Measurements from ENCODE around the gene TRABD2B. TPM values are rescaled to one million over a fixed set of nuclear protein-coding genes. Genes with fewer than 3 reads are reported as not detected.

The TRABD2B gene
- total RNA-seq (2021; ENCODE audit: unreplicated experiment) (0.05 TPM), Bru-seq, nascent RNA (percentile 22 among the genes with signal in this experiment), BruChase-seq, experiment 1, labeled RNA remaining after a 6-hour chase (percentile 15 among the genes with signal in this experiment), BruChase-seq, experiment 2, labeled RNA remaining after a 2-hour chase (percentile 22 among the genes with signal in this experiment)
- 0.02 and 0.08 TPM in 2 replicates for polyA plus RNA-seq (2012)
- long read RNA-seq, full-length matches to known transcripts, result 1 of 2 reads
- long read RNA-seq, partial matches to known transcripts, result 1 of 2 reads
- long read RNA-seq, other reads (novel, unspliced or antisense), result 0 of 2 reads

- H3K9me2 ChIP-seq (ENCODE audit: insufficient read depth), result no peaks in the 10 kb centered on the region
- peak; percentile 97 for ATAC-seq
- peak within 1 kb of the TSS; percentile 71 for H3K4me2 ChIP-seq (ENCODE audit: low read length)
- H3K9ac ChIP-seq (ENCODE audit: low read length), result no peak within 1 kb of the TSS
- H3K79me2 ChIP-seq (ENCODE audit: insufficient read depth, low read length), result no peaks in the 10 kb centered on the region
- no peak within 1 kb of the TSS for H3K27ac ChIP-seq (ENCODE audit: low read depth, low read length)
- intact Hi-C loops (cut with micrococcal nuclease), result loop anchor here (1.0 to 5.0 kb wide), 3 partner anchors 64 to 240 kb away; no protein-coding TSS in a partner anchor
- TF ChIP-seq, protein P1, sequence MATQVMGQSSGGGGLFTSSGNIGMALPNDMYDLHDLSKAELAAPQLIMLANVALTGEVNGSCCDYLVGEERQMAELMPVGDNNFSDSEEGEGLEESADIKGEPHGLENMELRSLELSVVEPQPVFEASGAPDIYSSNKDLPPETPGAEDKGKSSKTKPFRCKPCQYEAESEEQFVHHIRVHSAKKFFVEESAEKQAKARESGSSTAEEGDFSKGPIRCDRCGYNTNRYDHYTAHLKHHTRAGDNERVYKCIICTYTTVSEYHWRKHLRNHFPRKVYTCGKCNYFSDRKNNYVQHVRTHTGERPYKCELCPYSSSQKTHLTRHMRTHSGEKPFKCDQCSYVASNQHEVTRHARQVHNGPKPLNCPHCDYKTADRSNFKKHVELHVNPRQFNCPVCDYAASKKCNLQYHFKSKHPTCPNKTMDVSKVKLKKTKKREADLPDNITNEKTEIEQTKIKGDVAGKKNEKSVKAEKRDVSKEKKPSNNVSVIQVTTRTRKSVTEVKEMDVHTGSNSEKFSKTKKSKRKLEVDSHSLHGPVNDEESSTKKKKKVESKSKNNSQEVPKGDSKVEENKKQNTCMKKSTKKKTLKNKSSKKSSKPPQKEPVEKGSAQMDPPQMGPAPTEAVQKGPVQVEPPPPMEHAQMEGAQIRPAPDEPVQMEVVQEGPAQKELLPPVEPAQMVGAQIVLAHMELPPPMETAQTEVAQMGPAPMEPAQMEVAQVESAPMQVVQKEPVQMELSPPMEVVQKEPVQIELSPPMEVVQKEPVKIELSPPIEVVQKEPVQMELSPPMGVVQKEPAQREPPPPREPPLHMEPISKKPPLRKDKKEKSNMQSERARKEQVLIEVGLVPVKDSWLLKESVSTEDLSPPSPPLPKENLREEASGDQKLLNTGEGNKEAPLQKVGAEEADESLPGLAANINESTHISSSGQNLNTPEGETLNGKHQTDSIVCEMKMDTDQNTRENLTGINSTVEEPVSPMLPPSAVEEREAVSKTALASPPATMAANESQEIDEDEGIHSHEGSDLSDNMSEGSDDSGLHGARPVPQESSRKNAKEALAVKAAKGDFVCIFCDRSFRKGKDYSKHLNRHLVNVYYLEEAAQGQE (IDR thresholded peaks at IDR 0.05; ENCODE audit: low read depth), result no peak
- no peak for TF ChIP-seq ZNF274 (IDR thresholded peaks at IDR 0.05; ENCODE audit: low read depth, low read length)
- TF ChIP-seq, protein P2, sequence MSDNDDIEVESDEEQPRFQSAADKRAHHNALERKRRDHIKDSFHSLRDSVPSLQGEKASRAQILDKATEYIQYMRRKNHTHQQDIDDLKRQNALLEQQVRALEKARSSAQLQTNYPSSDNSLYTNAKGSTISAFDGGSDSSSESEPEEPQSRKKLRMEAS (IDR thresholded peaks at IDR 0.05), result no peak
- peak; percentile 78 for TF ChIP-seq RAD21 (IDR thresholded peaks at IDR 0.05; ENCODE audit: low read depth)
- TF ChIP-seq POLR2A (IDR thresholded peaks at IDR 0.05; ENCODE audit: borderline replicate concordance, extremely low read depth, insufficient read depth, insufficient read length), result no peak
- peak; percentile 81 to 96 (median 92) for TF ChIP-seq CTCF (IDR thresholded peaks at IDR 0.05 in 2 of 3, conservative IDR thresholded peaks at IDR 0.05 in 1 of 3; ENCODE audit: borderline replicate concordance in 1 of 3, insufficient read depth in 1 of 3, low read depth in 2 of 3, low read length in 2 of 3)
- TF ChIP-seq YY1 (IDR thresholded peaks at IDR 0.05; ENCODE audit: extremely low read depth, insufficient replicate concordance, low read depth, low read length), result peak; percentile 48
- no peaks in the 10 kb centered on the region for H4K20me1 ChIP-seq (ENCODE audit: insufficient read depth)
- H3K36me3 ChIP-seq (ENCODE audit: control insufficient read depth in 1 of 2, insufficient read depth in 2 of 2, low read length in 2 of 2), result no peaks in the 10 kb centered on the region
- RAD21 ChIA-PET (ENCODE audit: low non-redundant PET in 1 of 2, low total read pairs in 2 of 2, uncharacterized antibody in 2 of 2, unreplicated experiment in 2 of 2), result no interaction called here
- POLR2A ChIA-PET, result no interaction called here
- peak within 1 kb of the TSS; percentile 73 for H2AFZ ChIP-seq (ENCODE audit: low read depth, low read length, poor library complexity, severe bottlenecking)
- peak; percentile 26 for DNase-seq (ENCODE audit: low read depth, low spot score)
- H3K4me3 ChIP-seq (replicated peaks in 1 of 2; ENCODE audit: low read depth in 1 of 2, low read length in 2 of 2), result peak within 1 kb of the TSS; percentile 27 to 42
- H3K27me3 ChIP-seq (ENCODE audit: insufficient read depth, low read length), result peaks cover 18% of the 10 kb centered on the region; the same call in 1 of the 2 replicates
- H3K4me1 ChIP-seq (ENCODE audit: control insufficient read depth in 1 of 2, insufficient read depth in 2 of 2, low read length in 2 of 2), result peaks cover 0 to 3% of the 10 kb centered on the region in 2 experiments; a peak in 2 of 4 replicates
- BruUV-seq (replicated peaks), result no TSS peak
- CTCF ChIA-PET, result interaction anchor here (0.8 to 3.0 kb wide), 9 partner anchors 9 to 206 kb away, joined by 3 to 18 read pairs (median 3); no protein-coding TSS in a partner anchor
- no peaks in the 10 kb centered on the region for H3K9me3 ChIP-seq (ENCODE audit: control insufficient read depth in 1 of 2, insufficient read depth in 1 of 2, low read depth in 1 of 2, low read length in 2 of 2)
Measured at GRCh38 chr1:47997289-47998200, at the start of gene TRABD2B. TRABD2B (minus strand) TSS chr1:47997385.

All from HCT116 (cell line).